IMR-90 (cell line): ENCODE results near the gene SPIN3. TPM values are rescaled to one million over a fixed set of nuclear protein-coding genes. Genes with fewer than 3 reads are reported as not detected.
A peak's percentile ranks its signal among the peaks of the same experiment; 100 is the strongest.

Experiments
- ATAC-seq: fragments of 200-7000 bp; cut with Tn5 transposase; 2 replicates; pipeline ENCODE4 v1.9.1; 2020; ENCODE audit warnings: low read depth, mild to moderate bottlenecking, moderate library complexity
- BruUV-seq: library from RNA; stranded (reverse); fragments of 400-500 nt; replicated peaks from 2 replicates; lab custom pipeline; 2021; lab: Mats Ljungman, UMichigan
- CTCF ChIA-PET: fragments of 300-600 bp; formaldehyde crosslinking; extraction: SDS; loops from one replicate; lab custom pipeline; 2021; ENCODE audit warnings: antibody characterized with exemption; lab: Yijun Ruan, JAX
- POLR2A ChIA-PET: fragments of 300-600 bp; sonication (Branson Sonifier 250); formaldehyde crosslinking; loops from one replicate; lab custom pipeline; 2022; ENCODE audit warnings: antibody characterized with exemption; ENCODE audit not compliant: unreplicated experiment; lab: Charles Lee
- DNase-seq: peaks from one replicate; pipeline ENCODE4 v3.0.0; 2013
- H2AFZ ChIP-seq: replicated peaks from 2 replicates; pipeline ENCODE3; 2013; ENCODE audit warnings: low read length, mild to moderate bottlenecking; ENCODE audit not compliant: poor library complexity
- H2AK5ac ChIP-seq: 2 replicates; pipeline ENCODE4 v1.6.1; 2013; ENCODE audit warnings: low read depth, low read length, inconsistent platforms
- H2AK9ac ChIP-seq: replicated peaks from 2 replicates; pipeline ENCODE3; 2013; ENCODE audit warnings: mild to moderate bottlenecking, low read depth, low read length, moderate library complexity; ENCODE audit not compliant: poor library complexity
- H2BK120ac ChIP-seq: 2 replicates; pipeline ENCODE4 v1.6.1; 2013; ENCODE audit warnings: low read depth, low read length, inconsistent platforms
- H2BK15ac ChIP-seq: 3 replicates; pipeline ENCODE4 v1.6.1; 2013; ENCODE audit warnings: low read depth, low read length, inconsistent platforms
- H2BK20ac ChIP-seq: 2 replicates; pipeline ENCODE4 v1.6.1; 2013; ENCODE audit warnings: low read depth, mild to moderate bottlenecking, inconsistent platforms, low read length, moderate library complexity
- H2BK5ac ChIP-seq: 2 replicates; pipeline ENCODE4 v1.6.1; 2013; ENCODE audit warnings: mild to moderate bottlenecking, low read depth, low read length, inconsistent platforms; ENCODE audit not compliant: poor library complexity, severe bottlenecking
- H3K14ac ChIP-seq: replicated peaks from 2 replicates; pipeline ENCODE4 v1.6.1; 2013; ENCODE audit warnings: low read depth, low read length, inconsistent platforms
- H3K18ac ChIP-seq: 2 replicates; pipeline ENCODE4 v1.6.1; 2013; ENCODE audit warnings: low read depth, low read length, control low read depth
- H3K23ac ChIP-seq: 2 replicates; pipeline ENCODE4 v1.6.1; 2013; ENCODE audit warnings: low read depth, low read length, inconsistent platforms
- H3K27ac ChIP-seq: 2 replicates; pipeline ENCODE4 v1.5.1; 2013; ENCODE audit warnings: mild to moderate bottlenecking, control low read depth, low read length; ENCODE audit not compliant: insufficient read depth
- H3K27me3 ChIP-seq: 2 replicates; pipeline ENCODE4 v1.6.1; 2013; ENCODE audit warnings: low read length; ENCODE audit not compliant: control insufficient read depth, insufficient read depth
- H3K36me3 ChIP-seq: 2 replicates; pipeline ENCODE4 v1.6.1; 2013; ENCODE audit warnings: low read length, mixed read lengths; ENCODE audit not compliant: control insufficient read depth, insufficient read depth
- H3K4ac ChIP-seq: 2 replicates; pipeline ENCODE4 v1.6.1; 2013; ENCODE audit warnings: low read depth, low read length, inconsistent platforms
- H3K4me1 ChIP-seq: 2 replicates; pipeline ENCODE4 v1.6.1; 2013; ENCODE audit warnings: low read length, mixed read lengths; ENCODE audit not compliant: control insufficient read depth, insufficient read depth
- H3K4me2 ChIP-seq: 2 replicates; pipeline ENCODE4 v1.6.1; 2013; ENCODE audit warnings: low read depth, mild to moderate bottlenecking, control low read depth, low read length, moderate library complexity
- H3K4me3 ChIP-seq: 2 replicates; pipeline ENCODE4 v1.5.1; 2013; ENCODE audit warnings: low read depth, mild to moderate bottlenecking, control low read depth, low read length, moderate library complexity; ENCODE audit not compliant: insufficient read depth
- H3K56ac ChIP-seq: 2 replicates; pipeline ENCODE4 v1.6.1; 2013; ENCODE audit warnings: low read length, inconsistent platforms; ENCODE audit not compliant: insufficient read depth; ENCODE audit errors: extremely low read depth
- H3K79me1 ChIP-seq, 2 experiments: 2 replicates each; pipeline ENCODE4 v1.6.1; 2013; ENCODE audit warnings: low read length in 2 of 2, inconsistent platforms in 1 of 2, low read depth in 1 of 2
- H3K9ac ChIP-seq: 2 replicates; pipeline ENCODE4 v1.6.1; 2013; ENCODE audit warnings: low read depth, low read length, control low read depth
- H3K9me1 ChIP-seq: 2 replicates; pipeline ENCODE4 v1.6.1; 2013; ENCODE audit warnings: low read length, inconsistent platforms; ENCODE audit not compliant: insufficient read depth
- H3K9me3 ChIP-seq: 2 replicates; pipeline ENCODE4 v1.6.1; 2013; ENCODE audit warnings: low read length; ENCODE audit not compliant: control insufficient read depth, insufficient read depth
- H4K20me1 ChIP-seq: 2 replicates; pipeline ENCODE4 v1.6.1; 2013; ENCODE audit warnings: low read length, inconsistent platforms; ENCODE audit not compliant: insufficient read depth
- H4K5ac ChIP-seq: 2 replicates; pipeline ENCODE4 v1.6.1; 2013; ENCODE audit warnings: mild to moderate bottlenecking, low read depth, low read length, control low read depth
- H4K8ac ChIP-seq, 2 experiments: 2 replicates each; pipeline ENCODE4 v1.6.1; 2013; ENCODE audit warnings: low read depth in 2 of 2, low read length in 2 of 2, control low read depth in 1 of 2, inconsistent platforms in 1 of 2
- H4K91ac ChIP-seq: 2 replicates; pipeline ENCODE4 v1.6.1; 2013; ENCODE audit warnings: low read depth, low read length, inconsistent platforms; ENCODE audit not compliant: insufficient read depth
- BHLHE40 ChIP-seq: fragments of 150-350 bp; IDR thresholded peaks from 2 replicates; pipeline ENCODE4 v1.6.1; 2016; ENCODE audit warnings: mild to moderate bottlenecking, low read depth, low read length
- CEBPB ChIP-seq: IDR thresholded peaks from 2 replicates; pipeline ENCODE4 v1.6.1; 2012; ENCODE audit warnings: low read depth, low read length, improper control_type of control experiment
- CHD1 ChIP-seq: IDR thresholded peaks from 2 replicates; pipeline ENCODE4 v1.6.1; 2012; ENCODE audit warnings: low read depth, low read length, improper control_type of control experiment
- CTCF ChIP-seq: conservative IDR thresholded peaks from 2 replicates; pipeline ENCODE4 v1.5.1; 2012; ENCODE audit warnings: mild to moderate bottlenecking, low read depth, low read length, improper control_type of control experiment
- ELK1 ChIP-seq: fragments of 150-350 bp; IDR thresholded peaks from 2 replicates; pipeline ENCODE4 v1.6.1; 2016; ENCODE audit warnings: low read depth, mild to moderate bottlenecking, low read length, moderate library complexity, borderline replicate concordance
- FOS ChIP-seq: fragments of 150-350 bp; IDR thresholded peaks from 2 replicates; pipeline ENCODE4 v1.6.1; 2016; ENCODE audit warnings: low read depth, low read length
- MAFK ChIP-seq: IDR thresholded peaks from 2 replicates; pipeline ENCODE4 v1.6.1; 2012; ENCODE audit warnings: low read depth, low read length, improper control_type of control experiment
- MAZ ChIP-seq: IDR thresholded peaks from 2 replicates; pipeline ENCODE4 v1.6.1; 2012; ENCODE audit warnings: low read depth, mild to moderate bottlenecking, low read length, improper control_type of control experiment, moderate library complexity, borderline replicate concordance
- MXI1 ChIP-seq: IDR thresholded peaks from 2 replicates; pipeline ENCODE4 v1.6.1; 2012; ENCODE audit warnings: low read depth, mild to moderate bottlenecking, low read length, moderate library complexity, borderline replicate concordance
- NFE2L2 ChIP-seq: fragments of 150-350 bp; IDR thresholded peaks from 2 replicates; pipeline ENCODE4 v1.6.1; 2016; ENCODE audit warnings: low read depth, mild to moderate bottlenecking, low read length
- POLR2A ChIP-seq: IDR thresholded peaks from 2 replicates; pipeline ENCODE4 v1.6.1; 2012; ENCODE audit warnings: mild to moderate bottlenecking, low read depth, low read length
- RAD21 ChIP-seq: IDR thresholded peaks from 2 replicates; pipeline ENCODE4 v1.6.1; 2012; ENCODE audit warnings: low read length, improper control_type of control experiment
- RCOR1 ChIP-seq: IDR thresholded peaks from 2 replicates; pipeline ENCODE4 v1.6.1; 2012; ENCODE audit warnings: mild to moderate bottlenecking, low read length, improper control_type of control experiment; ENCODE audit not compliant: insufficient replicate concordance
- RFX5 ChIP-seq: IDR thresholded peaks from 2 replicates; pipeline ENCODE4 v1.8.0; 2012; ENCODE audit warnings: low read depth, mild to moderate bottlenecking, low read length, moderate library complexity
- SMC3 ChIP-seq: fragments of 150-350 bp; IDR thresholded peaks from 2 replicates; pipeline ENCODE4 v1.6.1; 2016; ENCODE audit warnings: low read depth, mild to moderate bottlenecking, antibody characterized with exemption, low read length, moderate library complexity
- USF2 ChIP-seq: fragments of 150-350 bp; IDR thresholded peaks from 2 replicates; pipeline ENCODE4 v1.6.1; 2017; ENCODE audit warnings: mild to moderate bottlenecking, antibody characterized with exemption, low read length, low read depth
- WGBS, 2 experiments: methylation state at CpG; one replicate each; pipeline versions ENCODE4 v1.1.5 to v1.1.7; 2013; ENCODE audit warnings: missing lambda C conversion rate in 2 of 2; ENCODE audit not compliant: insufficient read length in 1 of 2; ENCODE audit errors: extremely low coverage in 2 of 2; 5-methylcytosine and 5-hydroxymethylcytosine counted together
- dilution Hi-C: fragments of 300-500 bp; cut with HindIII; formaldehyde crosslinking; loops from one replicate; pipeline ENCODE4 v1.14.3; 2018; ENCODE audit warnings: low sequenced_read_pairs; ENCODE audit not compliant: unreplicated experiment
- in situ Hi-C: fragments of 300-500 bp; cut with MboI; formaldehyde crosslinking; loops from 3 replicates; pipeline ENCODE4 v1.14.3; 2019; ENCODE audit warnings: low sequenced_read_pairs, inconsistent platforms, mixed read lengths
- intact Hi-C: fragments of 100-400 bp; cut with micrococcal nuclease; formaldehyde crosslinking; loops from 2 replicates; pipeline ENCODE4 v1.10.0; 2022
- polyA plus RNA-seq, 3 experiments: library from polyadenylated mRNA; depleted of rRNA; stranded (reverse); fragments of >200 nt; gene quantifications; 2 replicates each; pipeline ENCODE4 v1.2.3, GENCODE V29; 2012; ENCODE audit warnings: low replicate concordance in 1 of 3
- total RNA-seq: library from RNA; depleted of rRNA; stranded (reverse); fragments of >200 nt; gene quantifications from 2 replicates; pipeline ENCODE4 v1.2.3, GENCODE V29; 2012

The SPIN3 gene
- total and polyA plus RNA-seq, 2 of the 4 experiments (the other 2 are of a cell fraction), result 4.3 to 5.3 TPM

GRCh38 chrX:56947699-56948098, 47.6 kb downstream of the SPIN3 start:
- H2AK9ac ChIP-seq, result no peak overlapping the region
- no peaks in the 10 kb centered on the region for H3K79me1 ChIP-seq
- no peak overlapping the region for H4K91ac ChIP-seq
- DNase-seq (peak; percentile 20), ATAC-seq (no peak)
- H3K4me3 ChIP-seq, result no peak overlapping the region
- H3K27me3 ChIP-seq, result no peaks in the 10 kb centered on the region
- no peak overlapping the region for H2AFZ ChIP-seq
- dilution Hi-C loops (no loop called here), in situ Hi-C loops (no loop called here), intact Hi-C loops (no loop called here)
- no peaks in the 10 kb centered on the region for H3K9me3 ChIP-seq
- no peak overlapping the region for H4K5ac ChIP-seq
- H3K4me1 ChIP-seq, result no peaks in the 10 kb centered on the region
- no peak overlapping the region for H2BK15ac ChIP-seq
- no peak for TF ChIP-seq MAFK
- TF ChIP-seq BHLHE40, result no peak
- no peak for TF ChIP-seq CEBPB
- TF ChIP-seq RFX5, result no peak
- no peak for TF ChIP-seq USF2
- TF ChIP-seq SMC3, result no peak
- TF ChIP-seq ELK1, result no peak
- TF ChIP-seq CHD1, result no peak
- no peak for TF ChIP-seq NFE2L2
- no peak for TF ChIP-seq POLR2A
- TF ChIP-seq FOS, result no peak
- no peak for TF ChIP-seq MXI1
- TF ChIP-seq RCOR1, result no peak
- no peak for TF ChIP-seq CTCF
- no peak for TF ChIP-seq RAD21
- TF ChIP-seq MAZ, result no peak
- no peak overlapping the region for H2BK5ac ChIP-seq
- H2BK20ac ChIP-seq, result no peak overlapping the region
- no peaks in the 10 kb centered on the region for H4K20me1 ChIP-seq
- no peak overlapping the region for H3K14ac ChIP-seq
- no peak overlapping the region for H4K8ac ChIP-seq
- no peak overlapping the region for H3K56ac ChIP-seq
- no peaks in the 10 kb centered on the region for H3K9me1 ChIP-seq
- H3K27ac ChIP-seq, result no peak overlapping the region
- no peak overlapping the region for H3K4ac ChIP-seq
- no CpG with 5 or more reads among the region's 3 CpGs for WGBS, 2 experiments
- H2BK120ac ChIP-seq, result no peak overlapping the region
- no peak overlapping the region for H3K4me2 ChIP-seq
- ChIA-PET CTCF (no interaction called here), POLR2A (no interaction called here)
- no TSS peak for BruUV-seq
- H3K9ac ChIP-seq, result no peak overlapping the region
- H3K18ac ChIP-seq, result no peak overlapping the region
- no peak overlapping the region for H3K23ac ChIP-seq
- H3K36me3 ChIP-seq, result no peaks in the 10 kb centered on the region
- no peak overlapping the region for H2AK5ac ChIP-seq
